ENCODE results near the gene CD6.
A peak's percentile ranks its signal among the peaks of the same experiment; 100 is the strongest.

CD6 gene

GRCh38 chr11:60971520-60971919 lies at the start of gene CD6:
CD6 (plus strand) TSS chr11:60971680; CDS start chr11:60971866, 186 bp downstream.
- no peak for DNase-seq (ENCODE audit: low spot score)

- DNase-seq (ENCODE audit: low spot score) = no peak
These were observed 49.6 kb upstream of the CD6 start for GRCh38 chr11:60921777-60922335.

- DNase-seq (ENCODE audit: low spot score) = no peak
These were observed 48.6 kb upstream of the CD6 start for GRCh38 chr11:60922906-60923305.

GRCh38 chr11:60923326-60923725 lies 48.2 kb upstream of the CD6 start:
- DNase-seq (ENCODE audit: low spot score) = no peak

GRCh38 chr11:60923800-60924109 lies 47.7 kb upstream of the CD6 start:
- no peak for DNase-seq (ENCODE audit: low spot score)

- peak; percentile 81 for DNase-seq (ENCODE audit: low spot score)
These were observed 47.2 kb upstream of the CD6 start, which contains the start of gene TMEM132A for GRCh38 chr11:60924110-60924905. TMEM132A (plus strand) TSS chr11:60924460; CDS start chr11:60924634, 174 bp downstream.

GRCh38 chr11:60924906-60925853 lies 46.3 kb upstream of the CD6 start:
- no peak for DNase-seq (ENCODE audit: low spot score)

GRCh38 chr11:60925868-60926267 lies 45.6 kb upstream of the CD6 start:
- peak; percentile 49 for DNase-seq (ENCODE audit: low spot score)

- DNase-seq (ENCODE audit: low spot score) = no peak
These were observed 45.0 kb upstream of the CD6 start for GRCh38 chr11:60926500-60926899.

- no peak for DNase-seq (ENCODE audit: low spot score)
These were observed 44.4 kb upstream of the CD6 start for GRCh38 chr11:60927061-60927592.

GRCh38 chr11:60927600-60927999 lies 43.9 kb upstream of the CD6 start:
- no peak for DNase-seq (ENCODE audit: low spot score)

- no peak for DNase-seq (ENCODE audit: low spot score)
These were observed 42.9 kb upstream of the CD6 start for GRCh38 chr11:60928563-60929001.

GRCh38 chr11:60929764-60930163 lies 41.7 kb upstream of the CD6 start:
- DNase-seq (ENCODE audit: low spot score) = no peak

GRCh38 chr11:60930394-60930793 lies 41.1 kb upstream of the CD6 start:
- no peak for DNase-seq (ENCODE audit: low spot score)

- no peak for DNase-seq (ENCODE audit: low spot score)
These were observed 39.6 kb upstream of the CD6 start for GRCh38 chr11:60931917-60932316.

GRCh38 chr11:60932605-60933356 lies 38.7 kb upstream of the CD6 start:
- no peak for DNase-seq (ENCODE audit: low spot score)

- no peak for DNase-seq (ENCODE audit: low spot score)
These were observed 37.9 kb upstream of the CD6 start for GRCh38 chr11:60933416-60934123.

- DNase-seq (ENCODE audit: low spot score) = no peak
These were observed 37.2 kb upstream of the CD6 start for GRCh38 chr11:60934124-60934789.

- DNase-seq (ENCODE audit: low spot score) = no peak
These were observed 36.5 kb upstream of the CD6 start for GRCh38 chr11:60934790-60935605.

All from RKO (cell line).